ENCODE results near the gene PNPLA5. TPM values are rescaled to one million over a fixed set of nuclear protein-coding genes. Genes with fewer than 3 reads are reported as not detected.

Gene PNPLA5
- total RNA-seq: not detected

GRCh38 chr22:43891360-43892182, at the start of gene PNPLA5:
PNPLA5 (minus strand) TSS chr22:43892013; CDS start chr22:43891880, 133 bp downstream.
- ATAC-seq: peak in 1 of 2 donors; percentile 70
- Mint-ChIP-seq H3K9me3 (no peaks in the 10 kb centered on the region), H3K36me3 (no peaks in the 10 kb centered on the region), H3K27ac (no peak within 1 kb of the TSS)
- DNase-seq (ENCODE audit: low spot score in 2 of 2): peak; percentile 13 to 23

- no peaks in the 10 kb centered on the region for H3K9me3 Mint-ChIP-seq
- H3K36me3 Mint-ChIP-seq: no peaks in the 10 kb centered on the region
- no peak overlapping the region for H3K27ac Mint-ChIP-seq
- ATAC-seq (no peak), DNase-seq (ENCODE audit: low spot score in 2 of 2) (no peak)
Measured at GRCh38 chr22:43941449-43941848, 49.6 kb upstream of the PNPLA5 start.

- DNase-seq (ENCODE audit: low spot score in 2 of 2): no peak
- Mint-ChIP-seq H3K36me3 (no peaks in the 10 kb centered on the region), H3K9me3 (no peaks in the 10 kb centered on the region), H3K27ac (no peak overlapping the region)
- ATAC-seq: no peak
Measured at GRCh38 chr22:43931771-43932170, 40.0 kb upstream of the PNPLA5 start.

- DNase-seq (ENCODE audit: low spot score in 2 of 2) (no peak), ATAC-seq (no peak)
- Mint-ChIP-seq H3K9me3 (no peaks in the 10 kb centered on the region), H3K36me3 (no peaks in the 10 kb centered on the region), H3K27ac (no peak overlapping the region)
Measured at GRCh38 chr22:43928908-43929307, 37.1 kb upstream of the PNPLA5 start.

GRCh38 chr22:43928468-43928867, 36.7 kb upstream of the PNPLA5 start:
- no peaks in the 10 kb centered on the region for H3K36me3 Mint-ChIP-seq
- no peaks in the 10 kb centered on the region for H3K9me3 Mint-ChIP-seq
- H3K27ac Mint-ChIP-seq: peak overlapping the region in 1 of 2 donors; percentile 14
- DNase-seq (ENCODE audit: low spot score in 2 of 2): no peak
- no peak for ATAC-seq

GRCh38 chr22:43926349-43926710, 34.5 kb upstream of the PNPLA5 start:
- DNase-seq (ENCODE audit: low spot score in 2 of 2) (no peak), ATAC-seq (no peak)
- Mint-ChIP-seq H3K27ac (no peak overlapping the region), H3K9me3 (no peaks in the 10 kb centered on the region), H3K36me3 (no peaks in the 10 kb centered on the region)

GRCh38 chr22:43925433-43926348, 33.9 kb upstream of the PNPLA5 start:
- DNase-seq (ENCODE audit: low spot score in 2 of 2) (no peak), ATAC-seq (no peak)
- Mint-ChIP-seq H3K36me3 (no peaks in the 10 kb centered on the region), H3K27ac (no peak overlapping the region), H3K9me3 (no peaks in the 10 kb centered on the region)

GRCh38 chr22:43924877-43925276, 33.1 kb upstream of the PNPLA5 start:
- no peaks in the 10 kb centered on the region for H3K9me3 Mint-ChIP-seq
- no peak for ATAC-seq
- H3K36me3 Mint-ChIP-seq: no peaks in the 10 kb centered on the region
- no peak overlapping the region for H3K27ac Mint-ChIP-seq
- DNase-seq (ENCODE audit: low spot score in 2 of 2): no peak

GRCh38 chr22:43923631-43924464, 32.0 kb upstream of the PNPLA5 start, which contains the start of gene PNPLA3:
PNPLA3 (plus strand) TSS chr22:43923805; CDS start chr22:43923912, 107 bp downstream.
- peak; percentile 83 to 84 for DNase-seq (ENCODE audit: low spot score in 2 of 2)
- ATAC-seq: peak; percentile 94 to 96
- no peaks in the 10 kb centered on the region for H3K36me3 Mint-ChIP-seq
- H3K9me3 Mint-ChIP-seq: no peaks in the 10 kb centered on the region
- no peak within 1 kb of the TSS for H3K27ac Mint-ChIP-seq

- peak in 1 of 2 donors; percentile 5 for DNase-seq (ENCODE audit: low spot score in 2 of 2)
- ATAC-seq: peak; percentile 12 to 25
- no peak overlapping the region for H3K27ac Mint-ChIP-seq
- no peaks in the 10 kb centered on the region for H3K9me3 Mint-ChIP-seq
- no peaks in the 10 kb centered on the region for H3K36me3 Mint-ChIP-seq
Measured at GRCh38 chr22:43923191-43923590, 31.4 kb upstream of the PNPLA5 start.

GRCh38 chr22:43922123-43922522, 30.3 kb upstream of the PNPLA5 start:
- Mint-ChIP-seq H3K27ac (no peak overlapping the region), H3K9me3 (no peaks in the 10 kb centered on the region), H3K36me3 (no peaks in the 10 kb centered on the region)
- ATAC-seq (no peak), DNase-seq (ENCODE audit: low spot score in 2 of 2) (no peak)

- DNase-seq (ENCODE audit: low spot score in 2 of 2) (no peak), ATAC-seq (no peak)
- Mint-ChIP-seq H3K27ac (no peak overlapping the region), H3K36me3 (no peaks in the 10 kb centered on the region), H3K9me3 (no peaks in the 10 kb centered on the region)
Measured at GRCh38 chr22:43921370-43921769, 29.6 kb upstream of the PNPLA5 start.

GRCh38 chr22:43919106-43919973, 27.5 kb upstream of the PNPLA5 start:
- Mint-ChIP-seq H3K9me3 (no peaks in the 10 kb centered on the region), H3K27ac (no peak overlapping the region), H3K36me3 (no peaks in the 10 kb centered on the region)
- no peak for ATAC-seq
- DNase-seq (ENCODE audit: low spot score in 2 of 2): no peak

GRCh38 chr22:43917521-43917920, 25.7 kb upstream of the PNPLA5 start:
- H3K27ac Mint-ChIP-seq: no peak overlapping the region
- H3K36me3 Mint-ChIP-seq: no peaks in the 10 kb centered on the region
- ATAC-seq (no peak), DNase-seq (ENCODE audit: low spot score in 2 of 2) (no peak)
- H3K9me3 Mint-ChIP-seq: no peaks in the 10 kb centered on the region

GRCh38 chr22:43911351-43911750, 19.5 kb upstream of the PNPLA5 start:
- H3K9me3 Mint-ChIP-seq: no peaks in the 10 kb centered on the region
- no peak overlapping the region for H3K27ac Mint-ChIP-seq
- H3K36me3 Mint-ChIP-seq: no peaks in the 10 kb centered on the region
- DNase-seq (ENCODE audit: low spot score in 2 of 2): no peak
- ATAC-seq: no peak

Data from activated naive CD4-positive, alpha-beta T cell treated with anti-CD3 and anti-CD28 coated beads, Interleukin-2, amount 50 U/mL, for 72 hours (primary cell).